ENCODE data around the gene RMC1.

DNA sequence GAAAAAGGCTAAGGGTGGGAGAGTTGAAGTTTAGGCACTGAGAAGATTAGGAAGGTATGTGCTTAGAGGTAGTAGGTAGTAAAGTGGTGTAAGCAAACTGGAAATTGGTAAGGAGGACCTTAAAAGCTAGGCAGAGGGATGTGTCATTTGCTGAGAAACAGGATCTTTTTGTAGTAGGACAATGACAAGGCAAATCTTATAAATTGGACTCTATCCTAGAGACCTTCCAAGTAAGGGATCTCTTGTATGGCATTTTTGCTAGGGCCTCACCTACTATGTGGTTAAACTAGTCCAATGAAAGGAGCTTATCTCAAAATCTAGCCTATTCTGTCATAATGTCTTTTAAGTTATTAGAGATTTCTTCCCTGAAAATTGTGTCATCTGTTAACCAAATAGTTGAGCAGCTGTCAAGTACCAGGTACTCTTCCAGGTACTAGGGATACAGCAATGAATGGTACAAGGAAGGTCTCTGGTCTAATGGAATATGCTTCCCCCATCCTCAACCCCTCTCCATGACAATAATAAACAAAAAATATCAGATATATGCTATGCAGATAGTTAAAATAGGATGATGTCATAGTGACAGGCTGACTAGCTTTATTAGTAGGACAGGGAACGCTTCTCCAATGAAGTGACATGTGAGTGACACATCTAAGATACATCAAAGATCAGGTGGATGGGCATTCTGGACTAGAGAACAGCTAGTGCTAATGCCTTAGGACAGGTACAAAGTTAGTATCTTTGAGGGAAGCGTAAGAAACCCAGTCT is 32.5 kb upstream of the RMC1 start:
- TF ChIP-seq, protein P1, sequence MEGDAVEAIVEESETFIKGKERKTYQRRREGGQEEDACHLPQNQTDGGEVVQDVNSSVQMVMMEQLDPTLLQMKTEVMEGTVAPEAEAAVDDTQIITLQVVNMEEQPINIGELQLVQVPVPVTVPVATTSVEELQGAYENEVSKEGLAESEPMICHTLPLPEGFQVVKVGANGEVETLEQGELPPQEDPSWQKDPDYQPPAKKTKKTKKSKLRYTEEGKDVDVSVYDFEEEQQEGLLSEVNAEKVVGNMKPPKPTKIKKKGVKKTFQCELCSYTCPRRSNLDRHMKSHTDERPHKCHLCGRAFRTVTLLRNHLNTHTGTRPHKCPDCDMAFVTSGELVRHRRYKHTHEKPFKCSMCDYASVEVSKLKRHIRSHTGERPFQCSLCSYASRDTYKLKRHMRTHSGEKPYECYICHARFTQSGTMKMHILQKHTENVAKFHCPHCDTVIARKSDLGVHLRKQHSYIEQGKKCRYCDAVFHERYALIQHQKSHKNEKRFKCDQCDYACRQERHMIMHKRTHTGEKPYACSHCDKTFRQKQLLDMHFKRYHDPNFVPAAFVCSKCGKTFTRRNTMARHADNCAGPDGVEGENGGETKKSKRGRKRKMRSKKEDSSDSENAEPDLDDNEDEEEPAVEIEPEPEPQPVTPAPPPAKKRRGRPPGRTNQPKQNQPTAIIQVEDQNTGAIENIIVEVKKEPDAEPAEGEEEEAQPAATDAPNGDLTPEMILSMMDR (IDR thresholded peaks at IDR 0.05; ENCODE audit: insufficient read depth, low read depth, low read length), result no peak
- no peak for TF ChIP-seq EZH2 (IDR thresholded peaks at IDR 0.05; ENCODE audit: insufficient read depth, low read length)

Measured in astrocyte (in vitro differentiated cells and primary cell).